ENCODE measurements around the gene GIT1.

- TF ChIP-seq POLR2A (IDR thresholded peaks at IDR 0.05) (no peak), CTCF (IDR thresholded peaks at IDR 0.05) (no peak), POLR2AphosphoS5 (IDR thresholded peaks at IDR 0.05) (no peak)
Measured at GRCh38 chr17:29595107-29595942, 5.9 kb upstream of the GIT1 start.
